Jurkat, Clone E6-1 (cell line): ENCODE measurements around the gene KDM4B.
"Not testable (repeated sequence)": the region's sequence is repeated elsewhere in the genome, so short reads cannot be mapped to it uniquely, and the experiment has no call there.

Experiments used
- DNase-seq: peaks from one replicate; pipeline ENCODE4 v3.0.0-alpha.2; 2011; ENCODE audit warnings: low read depth, low spot score
- H3K4me3 ChIP-seq: 2 replicates; pipeline ENCODE4 v1.5.1; 2011; ENCODE audit warnings: mild to moderate bottlenecking, low read length, control low read depth, moderate library complexity

The KDM4B gene

DNA sequence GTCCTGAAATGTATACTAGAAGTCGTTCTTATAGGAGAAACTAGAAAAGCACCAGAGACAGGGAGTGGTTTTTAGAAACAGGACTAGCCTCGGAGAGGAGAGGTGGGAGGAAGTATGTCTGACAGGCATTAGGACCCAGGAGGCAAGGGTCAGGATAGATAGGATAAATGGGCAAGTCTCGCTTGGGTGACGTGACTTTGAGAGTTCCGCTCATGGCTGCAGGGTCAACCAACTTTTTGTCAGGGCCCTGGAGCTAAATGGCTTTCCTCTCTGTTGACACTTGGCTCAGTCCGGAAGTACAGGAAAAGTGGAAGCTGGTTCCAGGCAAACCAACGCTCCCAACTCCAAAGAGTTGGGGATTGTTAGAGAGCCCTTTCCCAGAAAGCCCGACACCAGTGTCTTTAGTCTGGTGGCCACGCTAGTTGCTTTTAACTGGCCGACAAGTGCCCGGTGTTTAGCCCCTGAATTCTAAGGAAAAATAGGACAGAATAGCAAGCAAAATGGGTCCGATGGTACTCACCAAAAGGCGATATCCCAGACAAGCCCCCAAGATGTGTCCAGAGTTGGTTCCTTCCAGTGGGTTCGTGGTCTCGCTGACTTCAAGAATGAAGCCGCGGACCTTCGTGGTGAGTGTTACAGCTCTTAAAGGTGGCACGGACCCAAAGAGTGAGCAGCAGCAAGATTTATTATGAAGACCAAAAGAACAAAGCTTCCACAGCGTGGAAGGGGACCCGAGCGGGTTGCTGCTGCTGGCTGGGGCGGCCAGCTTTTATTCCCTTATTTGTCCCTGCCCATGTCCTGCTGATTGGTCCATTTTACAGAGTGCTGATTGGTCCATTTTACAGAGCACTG lies 196.2 kb downstream of the KDM4B start:
- H3K4me3 ChIP-seq, DNase-seq: not testable (repeated sequence)

GRCh38 chr19:5165697-5166019 lies 196.7 kb downstream of the KDM4B start:
- no peak overlapping the region for H3K4me3 ChIP-seq
- no peak for DNase-seq

GRCh38 chr19:5166262-5166661 lies 197.3 kb downstream of the KDM4B start:
- H3K4me3 ChIP-seq, result no peak overlapping the region
- DNase-seq, result no peak

- DNase-seq, result no peak
- H3K4me3 ChIP-seq, result no peak overlapping the region
Measured at GRCh38 chr19:5170329-5170745, 201.4 kb downstream of the KDM4B start.

- no peak for DNase-seq
- no peak overlapping the region for H3K4me3 ChIP-seq
Measured at GRCh38 chr19:5171711-5172110, 202.8 kb downstream of the KDM4B start.

DNA sequence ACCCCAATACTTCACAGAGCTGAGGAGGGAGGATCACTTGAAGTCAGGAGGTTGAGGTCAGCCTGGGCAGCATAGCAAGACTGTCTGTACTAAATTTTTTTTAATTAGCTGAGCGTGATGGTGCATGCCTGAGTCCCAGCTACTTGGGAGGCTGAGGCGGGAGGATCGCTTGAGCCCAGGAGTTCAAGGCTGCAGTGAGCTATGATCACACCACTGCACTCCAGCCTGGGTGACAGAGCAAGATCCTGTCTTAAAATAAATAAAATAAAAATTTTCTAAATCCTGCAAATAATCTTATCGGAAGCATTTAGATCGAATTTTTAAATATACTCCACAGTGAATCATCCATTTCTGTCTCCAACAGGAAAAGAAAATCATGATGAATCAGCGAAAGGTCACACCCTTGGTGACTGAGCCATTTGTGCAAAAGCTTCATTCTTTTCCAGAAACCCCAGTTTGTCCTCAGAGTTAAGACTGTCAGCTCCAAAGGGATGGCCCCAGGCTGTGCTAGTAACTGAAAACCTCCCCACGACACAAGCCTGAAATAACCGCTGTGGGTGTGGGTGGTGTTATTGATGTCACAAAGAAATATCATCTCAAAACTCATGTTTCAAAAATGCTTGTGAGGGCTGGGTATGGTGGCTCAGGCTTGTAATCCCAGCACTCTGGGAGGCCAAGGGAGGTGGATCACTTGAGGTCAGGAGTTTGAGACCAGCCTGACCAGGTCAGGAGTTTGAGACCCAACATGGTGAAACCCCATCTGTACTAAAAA lies 204.1 kb downstream of the KDM4B start:
- H3K4me3 ChIP-seq, result no peak overlapping the region
- no peak for DNase-seq

DNA sequence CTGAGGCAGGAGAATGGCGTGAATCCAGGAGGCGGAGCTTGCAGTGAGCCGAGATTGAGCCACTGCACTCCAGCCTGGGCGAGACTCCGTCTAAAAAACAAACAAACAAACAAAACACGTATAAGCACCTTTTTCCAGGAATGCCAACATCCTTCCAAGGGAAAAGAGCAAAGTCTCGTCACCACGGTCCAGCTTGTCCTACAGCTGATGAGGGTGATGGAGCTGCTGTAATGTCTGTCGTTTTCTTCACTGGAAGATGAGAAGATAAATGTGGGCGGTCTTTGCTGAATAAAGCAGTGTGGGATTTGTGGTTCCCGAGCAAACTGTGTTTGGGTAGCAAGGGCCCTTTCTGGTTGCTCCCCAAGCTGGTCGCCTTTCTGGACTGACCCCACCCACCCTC lies 205.1 kb downstream of the KDM4B start:
- DNase-seq, result no peak
- no peak overlapping the region for H3K4me3 ChIP-seq

DNA sequence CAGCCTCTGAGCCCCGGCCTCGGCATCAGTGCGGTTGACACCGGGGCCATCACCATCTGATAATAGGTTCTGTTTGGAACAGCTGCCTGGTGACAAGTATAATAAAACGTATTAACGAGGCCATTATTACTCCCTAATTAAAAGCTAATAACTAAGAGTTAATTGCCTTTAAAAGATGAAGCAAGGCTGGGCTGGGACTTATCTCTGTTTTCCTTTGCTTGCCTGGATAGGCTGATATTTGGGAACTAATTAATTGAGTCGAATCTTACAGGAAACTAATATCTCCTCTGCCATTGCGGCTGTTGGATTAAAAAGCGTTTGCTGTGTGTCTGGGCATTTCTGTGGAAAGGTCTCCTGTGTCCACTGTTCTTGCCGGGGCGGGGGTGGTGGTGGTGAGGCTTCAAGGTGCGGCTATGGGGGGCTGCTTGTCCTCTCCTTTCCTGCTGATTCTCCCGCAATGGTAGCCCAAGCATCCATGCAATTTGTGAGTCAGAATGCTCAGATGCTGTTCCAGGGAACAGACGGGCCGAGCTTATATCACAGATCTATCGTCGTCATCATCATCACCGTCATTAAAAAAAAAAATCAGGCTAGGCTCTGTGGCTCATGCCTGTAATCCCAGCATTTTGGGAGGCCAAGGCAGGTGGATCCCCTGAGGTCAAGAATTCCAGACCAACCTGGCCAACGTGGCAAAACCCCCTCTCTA lies 209.0 kb downstream of the KDM4B start:
- DNase-seq, result no peak

DNA sequence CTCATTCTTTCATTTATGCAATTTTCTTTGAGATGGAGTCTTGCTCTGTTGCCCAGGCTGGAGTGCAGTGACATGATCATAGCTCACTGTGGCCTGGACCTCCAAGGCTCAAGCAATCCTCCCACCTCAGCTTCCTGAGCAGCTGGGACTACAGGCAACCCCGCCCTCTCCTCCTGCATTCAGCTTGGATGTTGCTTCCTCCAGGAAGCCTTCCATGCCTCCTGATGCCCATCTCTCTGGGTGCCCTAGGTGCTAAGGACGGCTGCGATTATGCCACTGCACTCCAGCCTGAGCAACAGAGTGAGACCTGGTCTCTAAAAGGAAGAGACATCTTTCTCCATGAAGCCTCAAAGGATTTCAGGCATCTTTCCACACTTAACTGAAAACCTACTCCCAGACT lies 209.9 kb downstream of the KDM4B start:
- H3K4me3 ChIP-seq, result no peak overlapping the region
- no peak for DNase-seq

More for the DNA sequence above, 209.0 kb downstream of the KDM4B start:
- H3K4me3 ChIP-seq, result no peak overlapping the region

GRCh38 chr19:5179256-5179655 lies 210.3 kb downstream of the KDM4B start:
- DNase-seq, result no peak

GRCh38 chr19:5181329-5181728 lies 212.4 kb downstream of the KDM4B start:
- no peak overlapping the region for H3K4me3 ChIP-seq
- no peak for DNase-seq

More at GRCh38 chr19:5179256-5179655, 210.3 kb downstream of the KDM4B start:
- H3K4me3 ChIP-seq, result no peak overlapping the region

DNA sequence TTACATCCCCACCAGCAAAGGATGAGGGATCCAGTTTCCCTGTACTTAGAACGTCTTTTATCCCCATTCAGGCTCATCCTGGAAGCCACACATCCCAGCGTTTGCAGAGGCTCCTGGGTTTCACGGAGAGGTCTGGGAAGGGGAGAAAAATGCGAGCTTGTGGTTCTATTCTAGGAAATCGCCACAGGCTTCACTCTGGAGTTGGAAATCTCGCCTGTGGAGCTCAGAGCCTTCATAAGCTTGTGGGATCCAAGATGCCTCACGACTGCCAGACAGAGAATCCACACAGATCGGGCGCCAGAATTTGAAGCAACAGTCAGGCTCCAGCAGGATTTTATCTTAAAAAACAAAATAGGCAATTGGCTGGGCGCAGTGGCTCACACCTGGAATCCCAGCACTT lies 213.8 kb downstream of the KDM4B start:
- no peak overlapping the region for H3K4me3 ChIP-seq
- DNase-seq, result no peak

GRCh38 chr19:5183616-5184015 lies 214.7 kb downstream of the KDM4B start:
- no peak for DNase-seq

GRCh38 chr19:5184930-5185329 lies 216.0 kb downstream of the KDM4B start:
- H3K4me3 ChIP-seq, result no peak overlapping the region
- DNase-seq, result no peak

More at GRCh38 chr19:5183616-5184015, 214.7 kb downstream of the KDM4B start:
- H3K4me3 ChIP-seq, result no peak overlapping the region

GRCh38 chr19:5186293-5187050 lies 217.6 kb downstream of the KDM4B start:
- no peak overlapping the region for H3K4me3 ChIP-seq
- no peak for DNase-seq

- no peak for DNase-seq
- no peak overlapping the region for H3K4me3 ChIP-seq
Measured at GRCh38 chr19:5188548-5189317, 219.8 kb downstream of the KDM4B start.

DNA sequence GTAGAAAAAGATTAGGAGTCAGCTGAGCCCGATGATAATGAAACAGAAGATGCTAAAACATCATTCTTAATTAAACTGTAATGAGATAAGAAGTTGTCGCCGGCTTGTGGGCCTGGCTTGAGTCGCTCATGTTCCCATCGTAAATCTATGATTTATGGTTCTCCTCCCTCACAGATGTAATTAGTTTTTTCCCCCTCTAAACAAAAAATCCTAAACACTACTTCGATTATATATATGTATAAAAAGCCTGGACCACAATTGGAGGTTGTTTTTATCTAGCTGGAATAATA lies 220.3 kb downstream of the KDM4B start:
- H3K4me3 ChIP-seq, result no peak overlapping the region
- DNase-seq, result no peak

- no peak overlapping the region for H3K4me3 ChIP-seq
- no peak for DNase-seq
Measured at GRCh38 chr19:5191091-5191490, 222.2 kb downstream of the KDM4B start.

- DNase-seq, result no peak
- H3K4me3 ChIP-seq, result no peak overlapping the region
Measured at GRCh38 chr19:5192568-5192967, 223.7 kb downstream of the KDM4B start.
